Tibial nerve (tissue), 3 donors: ENCODE data around the gene ADCY4.

Experiments used
- CTCF ChIP-seq, 5 experiments: fragments of 200-600 bp in 3 of 5; fragments of 450-650 bp in 2 of 5; sonication (generic) in 3 of 5; IDR thresholded peaks; one replicate each; pipeline ENCODE4 v1.5.1; 2016 to 2019; ENCODE audit warnings: antibody characterized with exemption in 5 of 5, mild to moderate bottlenecking in 3 of 5, moderate library complexity in 2 of 5
- POLR2A ChIP-seq, 2 donors: fragments of 450-650 bp; IDR thresholded peaks; one replicate each; pipeline ENCODE4 v1.6.1; 2017; ENCODE audit warnings: antibody characterized with exemption in 2 of 2, mild to moderate bottlenecking in 2 of 2, moderate library complexity in 2 of 2

GRCh38 chr14:24269368-24269767, 65.5 kb downstream of the ADCY4 start:
- TF ChIP-seq CTCF (IDR thresholded peaks at IDR 0.05) (no peak), POLR2A (IDR thresholded peaks at IDR 0.05) (no peak)
